ENCODE measurements around the gene ZFAND3.
"Not testable (repeated sequence)": the region's sequence is repeated elsewhere in the genome, so short reads cannot be mapped to it uniquely, and the experiment has no call there.

Gene ZFAND3

GRCh38 chr6:37990762-37991525 is 171.4 kb downstream of the ZFAND3 start:
- peaks cover 73% of the 10 kb centered on the region for H3K79me2 ChIP-seq (ENCODE audit: insufficient read depth, low read length)
- H3K9ac ChIP-seq (ENCODE audit: low read depth, low read length): no peak overlapping the region
- H3K4me3 ChIP-seq (ENCODE audit: low read depth in 1 of 2, low read length in 2 of 2): no peak overlapping the region
- DNase-seq (no peak), ATAC-seq (ENCODE audit: insufficient read depth, low read depth) (no peak)
- no peak for TF ChIP-seq EZH2 (IDR thresholded peaks at IDR 0.05; ENCODE audit: borderline replicate concordance, low read depth, low read length, severe bottlenecking)
- no peak for TF ChIP-seq CTCF (IDR thresholded peaks at IDR 0.05; ENCODE audit: borderline replicate concordance, extremely low read depth, low read length, poor library complexity, severe bottlenecking)
- H3K36me3 ChIP-seq (ENCODE audit: insufficient read depth, low read length): no peaks in the 10 kb centered on the region
- H3K9me3 ChIP-seq (ENCODE audit: insufficient read depth, low read length, severe bottlenecking): no peaks in the 10 kb centered on the region
- no peaks in the 10 kb centered on the region for H3K27me3 ChIP-seq (ENCODE audit: insufficient read depth, low read length, poor library complexity)
- H2AFZ ChIP-seq (ENCODE audit: low read depth, low read length): no peak overlapping the region
- H3K4me1 ChIP-seq (ENCODE audit: insufficient read depth, low read length): no peaks in the 10 kb centered on the region
- no peak overlapping the region for H3K27ac ChIP-seq (ENCODE audit: low read length)
- no peak overlapping the region for H3K4me2 ChIP-seq (ENCODE audit: insufficient read depth, low read length)
- H4K20me1 ChIP-seq (ENCODE audit: insufficient read depth, low read length): peaks cover 34% of the 10 kb centered on the region

GRCh38 chr6:37992749-37993148 is 173.2 kb downstream of the ZFAND3 start:
- peaks cover 23% of the 10 kb centered on the region; the same call in 1 of the 2 replicates for H4K20me1 ChIP-seq (ENCODE audit: insufficient read depth, low read length)
- H3K79me2 ChIP-seq (ENCODE audit: insufficient read depth, low read length): peaks cover 66% of the 10 kb centered on the region
- no peak overlapping the region for H3K9ac ChIP-seq (ENCODE audit: low read depth, low read length)
- no peaks in the 10 kb centered on the region for H3K9me3 ChIP-seq (ENCODE audit: insufficient read depth, low read length, severe bottlenecking)
- no peak overlapping the region for H3K4me3 ChIP-seq (ENCODE audit: low read depth in 1 of 2, low read length in 2 of 2)
- DNase-seq (no peak), ATAC-seq (ENCODE audit: insufficient read depth, low read depth) (no peak)
- H3K4me2 ChIP-seq (ENCODE audit: insufficient read depth, low read length): no peak overlapping the region
- no peak overlapping the region for H2AFZ ChIP-seq (ENCODE audit: low read depth, low read length)
- TF ChIP-seq CTCF (IDR thresholded peaks at IDR 0.05; ENCODE audit: borderline replicate concordance, extremely low read depth, low read length, poor library complexity, severe bottlenecking) (no peak), EZH2 (IDR thresholded peaks at IDR 0.05; ENCODE audit: borderline replicate concordance, low read depth, low read length, severe bottlenecking) (no peak)
- no peaks in the 10 kb centered on the region for H3K36me3 ChIP-seq (ENCODE audit: insufficient read depth, low read length)
- no peak overlapping the region for H3K27ac ChIP-seq (ENCODE audit: low read length)
- no peaks in the 10 kb centered on the region for H3K4me1 ChIP-seq (ENCODE audit: insufficient read depth, low read length)
- no peaks in the 10 kb centered on the region for H3K27me3 ChIP-seq (ENCODE audit: insufficient read depth, low read length, poor library complexity)

- H3K79me2 ChIP-seq (ENCODE audit: insufficient read depth, low read length): peaks cover 67% of the 10 kb centered on the region
- H3K27me3 ChIP-seq (ENCODE audit: insufficient read depth, low read length, poor library complexity); H2AFZ ChIP-seq (ENCODE audit: low read depth, low read length); H3K27ac ChIP-seq (ENCODE audit: low read length); DNase-seq; ATAC-seq (ENCODE audit: insufficient read depth, low read depth); H3K4me1 ChIP-seq (ENCODE audit: insufficient read depth, low read length); H3K4me2 ChIP-seq (ENCODE audit: insufficient read depth, low read length); H3K4me3 ChIP-seq (ENCODE audit: low read depth in 1 of 2, low read length in 2 of 2); H3K36me3 ChIP-seq (ENCODE audit: insufficient read depth, low read length); H3K9ac ChIP-seq (ENCODE audit: low read depth, low read length); H3K9me3 ChIP-seq (ENCODE audit: insufficient read depth, low read length, severe bottlenecking): not testable (repeated sequence)
- peaks cover 22% of the 10 kb centered on the region; the same call in 1 of the 2 replicates for H4K20me1 ChIP-seq (ENCODE audit: insufficient read depth, low read length)
These were observed 173.7 kb downstream of the ZFAND3 start for GRCh38 chr6:37993194-37993593.

GRCh38 chr6:37993596-37993995 is 174.1 kb downstream of the ZFAND3 start:
- Histone ChIP-seq H4K20me1 (ENCODE audit: insufficient read depth, low read length) (peaks cover 22% of the 10 kb centered on the region; the same call in 1 of the 2 replicates), H3K4me3 (ENCODE audit: low read depth in 1 of 2, low read length in 2 of 2) (no peak overlapping the region), H3K9me3 (ENCODE audit: insufficient read depth, low read length, severe bottlenecking) (no peaks in the 10 kb centered on the region), H3K36me3 (ENCODE audit: insufficient read depth, low read length) (no peaks in the 10 kb centered on the region), H3K79me2 (ENCODE audit: insufficient read depth, low read length) (peaks cover 67% of the 10 kb centered on the region), H2AFZ (ENCODE audit: low read depth, low read length) (no peak overlapping the region), H3K27ac (ENCODE audit: low read length) (no peak overlapping the region), H3K27me3 (ENCODE audit: insufficient read depth, low read length, poor library complexity) (no peaks in the 10 kb centered on the region), H3K9ac (ENCODE audit: low read depth, low read length) (no peak overlapping the region), H3K4me1 (ENCODE audit: insufficient read depth, low read length) (no peaks in the 10 kb centered on the region), H3K4me2 (ENCODE audit: insufficient read depth, low read length) (no peak overlapping the region)
- TF ChIP-seq CTCF (IDR thresholded peaks at IDR 0.05; ENCODE audit: borderline replicate concordance, extremely low read depth, low read length, poor library complexity, severe bottlenecking): no peak
- TF ChIP-seq EZH2 (IDR thresholded peaks at IDR 0.05; ENCODE audit: borderline replicate concordance, low read depth, low read length, severe bottlenecking): no peak
- ATAC-seq (ENCODE audit: insufficient read depth, low read depth) (no peak), DNase-seq (no peak)
